Iris pigment epithelial cell (primary cell): ENCODE measurements around the gene PLXNB2.
"Not testable (repeated sequence)": the region's sequence is repeated elsewhere in the genome, so short reads cannot be mapped to it uniquely, and the experiment has no call there.

Source experiments
- DNase-seq: peaks from one replicate; pipeline ENCODE4 v3.0.0-alpha.2; 2011; ENCODE audit warnings: low read depth

PLXNB2 gene

GRCh38 chr22:50326956-50327710, 19.7 kb upstream of the PLXNB2 start, which contains the start of gene DENND6B:
TSS of gene DENND6B (minus strand) at chr22:50327012. CDS start at chr22:50326988, 24 bp downstream.
- peak; percentile 74 for DNase-seq

- DNase-seq: no peak
Observed at GRCh38 chr22:50326225-50326955, 18.9 kb upstream of the PLXNB2 start.

- no peak for DNase-seq
Observed at GRCh38 chr22:50325444-50326224, 18.2 kb upstream of the PLXNB2 start.

- DNase-seq: no peak
Observed at GRCh38 chr22:50323900-50324299, 16.5 kb upstream of the PLXNB2 start.

DNA sequence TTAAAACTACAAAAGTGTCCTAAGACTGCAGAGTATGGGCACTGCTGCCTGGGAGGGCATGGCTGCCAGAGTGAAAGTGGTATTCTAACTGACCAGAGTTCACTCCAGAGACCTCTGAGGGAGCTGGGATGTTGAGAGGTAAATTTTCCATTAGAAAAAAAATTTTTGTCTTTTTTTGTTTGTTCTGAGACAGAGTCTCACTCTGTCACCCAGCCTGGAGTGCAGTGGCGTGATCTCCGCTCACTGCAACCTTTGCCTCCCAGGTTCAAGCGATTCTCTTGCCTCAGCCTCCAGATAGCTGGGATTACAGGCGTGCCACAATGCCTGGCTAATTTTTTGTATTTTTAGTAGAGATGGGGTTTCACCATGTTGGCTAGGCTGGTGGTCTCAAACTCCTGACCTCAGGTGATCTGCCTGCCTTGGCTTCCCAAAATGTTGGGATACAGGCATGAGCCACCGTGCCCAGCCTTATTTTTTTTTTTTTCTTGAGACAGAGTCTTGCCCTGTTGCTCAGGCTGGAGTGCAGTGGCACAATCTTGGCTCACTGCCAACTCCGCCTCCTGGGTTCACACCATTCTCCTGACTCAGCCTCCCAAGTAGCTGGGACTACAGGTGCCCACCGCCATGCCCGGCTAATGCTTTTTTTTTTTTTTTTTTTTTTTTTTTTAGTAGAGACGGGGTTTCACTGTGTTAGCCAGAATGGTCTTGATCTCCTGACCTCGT, 15.1 kb upstream of the PLXNB2 start:
- not testable (repeated sequence) for DNase-seq

DNA sequence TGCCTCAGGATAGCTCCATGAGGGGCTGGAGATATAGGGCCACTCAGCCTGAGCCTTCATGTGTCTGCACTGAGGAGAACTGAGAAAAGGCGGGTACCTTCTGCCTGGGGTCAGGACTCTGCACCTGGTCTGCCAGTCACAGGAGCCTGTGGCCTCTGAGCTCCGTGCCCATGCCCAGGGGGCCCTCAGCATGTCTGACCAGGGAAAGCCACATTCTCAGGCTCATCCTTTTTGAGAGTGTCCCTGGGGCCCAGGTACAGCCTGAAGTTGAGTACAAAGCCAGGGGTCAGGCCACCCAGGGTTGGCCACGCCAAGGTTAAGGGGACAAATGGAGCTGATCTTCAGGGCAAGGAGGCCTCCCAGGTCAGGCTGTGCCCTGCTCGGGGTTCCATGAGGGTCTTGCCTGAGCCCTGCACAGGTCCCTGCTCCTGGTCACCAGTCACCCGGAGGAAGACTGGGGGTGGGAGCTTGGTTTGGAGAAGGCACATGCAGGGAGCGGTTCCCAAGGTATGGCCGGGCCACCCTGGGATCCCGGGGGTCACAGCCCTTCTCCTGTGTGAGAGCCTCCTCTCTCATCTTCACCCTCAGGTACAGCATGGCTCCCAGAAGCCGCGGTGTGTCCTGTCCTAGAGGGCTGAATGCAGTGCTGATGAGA, 13.4 kb upstream of the PLXNB2 start:
- DNase-seq: no peak

DNA sequence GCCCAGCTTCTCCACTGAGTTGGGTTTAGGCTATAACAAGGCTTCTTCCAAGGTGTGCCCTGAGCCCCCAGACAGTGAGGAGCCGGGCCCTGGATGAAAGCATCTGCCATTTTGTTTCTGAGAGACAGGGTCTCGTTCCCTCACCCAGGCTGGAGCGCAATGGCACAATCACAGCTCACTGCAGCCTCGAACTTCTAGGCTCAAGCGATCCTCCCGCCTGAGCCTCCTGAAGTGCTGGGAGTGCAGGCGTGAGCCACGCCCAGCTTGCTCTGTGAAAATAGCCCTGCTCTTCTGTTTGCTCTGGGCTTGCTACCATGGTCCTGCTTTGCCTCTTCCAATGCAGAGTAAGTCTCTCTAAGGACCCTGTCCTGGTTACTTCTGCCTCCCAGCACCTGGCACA, 12.7 kb upstream of the PLXNB2 start:
- DNase-seq: no peak

GRCh38 chr22:50319503-50319951, 12.1 kb upstream of the PLXNB2 start:
- no peak for DNase-seq

DNA sequence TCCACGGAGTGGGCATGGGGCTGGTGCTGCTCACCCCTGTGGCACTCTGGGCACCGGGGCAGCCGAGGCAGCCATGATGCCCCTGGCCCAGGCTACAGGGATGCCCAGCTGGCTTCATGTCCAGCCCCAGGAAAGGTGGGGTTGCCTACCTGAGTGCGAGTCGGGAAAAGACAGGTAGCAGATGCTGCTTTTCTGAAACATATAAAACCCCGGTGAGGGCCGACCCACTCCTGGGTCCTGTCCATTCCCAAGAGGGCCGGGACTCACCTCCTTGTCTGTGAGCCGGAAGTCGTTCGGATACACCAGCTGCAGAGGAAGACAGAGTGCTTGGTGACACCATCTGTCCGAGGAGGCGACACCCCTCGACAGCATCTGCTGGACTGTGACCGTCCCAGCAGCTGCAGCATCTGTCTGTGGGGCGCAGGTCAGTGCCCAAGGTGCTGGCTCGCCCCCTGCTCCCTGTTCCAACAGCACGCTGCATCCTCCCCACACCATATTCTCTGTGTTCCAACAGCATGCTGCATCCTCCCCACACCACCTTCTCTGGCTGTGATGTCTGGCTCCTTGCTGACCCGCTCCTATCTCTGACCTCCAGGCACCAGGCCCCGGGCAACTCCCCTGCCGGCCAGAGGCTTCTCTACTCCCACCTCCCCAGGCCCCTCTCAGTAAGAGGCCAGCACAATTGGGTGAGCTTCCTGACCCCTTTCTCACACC, 11.4 kb upstream of the PLXNB2 start:
- DNase-seq: no peak

DNA sequence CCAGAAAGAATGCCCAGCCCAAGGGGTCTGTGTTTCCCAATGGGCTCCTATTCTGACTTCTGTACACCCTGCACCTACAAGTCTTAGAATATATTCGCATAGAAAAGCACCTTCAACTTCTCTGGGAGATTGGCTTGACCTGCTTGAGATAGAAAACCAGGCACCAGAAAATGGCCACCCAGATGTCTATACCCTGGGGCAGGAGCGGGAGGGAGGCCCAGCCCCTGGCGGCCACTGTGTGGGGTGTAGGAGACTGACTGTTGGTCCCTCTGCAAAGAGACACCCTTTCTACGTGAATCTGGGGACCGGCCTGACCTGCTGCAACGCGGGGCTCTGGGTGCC, 10.9 kb upstream of the PLXNB2 start:
- DNase-seq: no peak

- no peak for DNase-seq
Observed at GRCh38 chr22:50317674-50318073, 10.2 kb upstream of the PLXNB2 start.

- DNase-seq: no peak
Observed at GRCh38 chr22:50317178-50317577, 9.7 kb upstream of the PLXNB2 start.

- DNase-seq: no peak
Observed at GRCh38 chr22:50316114-50317065, 8.9 kb upstream of the PLXNB2 start.

DNA sequence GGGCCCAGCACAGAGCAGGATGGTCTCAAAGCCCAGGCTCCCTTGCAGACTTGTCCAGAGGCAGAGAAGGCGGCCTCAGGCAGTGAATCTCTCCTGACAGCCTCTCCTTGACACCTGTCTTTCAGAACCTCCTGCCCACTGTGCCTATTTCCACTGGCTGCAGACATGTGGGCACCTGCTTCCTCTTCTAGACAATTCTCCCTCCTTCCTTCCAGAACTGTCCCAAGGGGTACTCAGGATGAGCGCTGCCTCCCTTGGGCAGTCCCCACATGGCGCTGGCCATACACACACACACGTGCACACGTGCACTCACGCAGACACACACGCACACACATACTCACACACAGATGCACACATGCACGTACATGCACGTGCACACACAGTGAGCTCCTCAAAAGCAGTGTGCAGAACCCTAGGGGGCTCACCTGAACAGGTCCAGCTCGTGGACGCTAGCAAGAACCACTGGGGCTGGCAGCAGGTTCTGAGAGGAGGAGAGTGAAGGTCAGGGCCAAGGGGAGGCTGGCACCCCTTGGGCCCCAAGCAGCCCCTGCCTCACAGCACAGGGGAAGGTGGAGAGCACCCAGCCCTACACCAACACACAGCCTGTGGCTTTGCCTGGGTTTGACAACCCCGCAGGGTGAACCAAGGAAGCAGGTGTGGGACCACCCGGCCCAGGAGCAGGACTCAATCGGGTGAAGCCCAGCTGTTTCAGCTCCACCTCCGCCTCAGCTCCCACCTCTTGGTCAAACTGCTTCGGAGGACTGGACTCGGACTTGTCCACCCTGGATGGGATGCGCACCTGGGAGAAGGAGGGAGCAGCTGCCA, 8.1 kb upstream of the PLXNB2 start:
- DNase-seq: no peak

DNA sequence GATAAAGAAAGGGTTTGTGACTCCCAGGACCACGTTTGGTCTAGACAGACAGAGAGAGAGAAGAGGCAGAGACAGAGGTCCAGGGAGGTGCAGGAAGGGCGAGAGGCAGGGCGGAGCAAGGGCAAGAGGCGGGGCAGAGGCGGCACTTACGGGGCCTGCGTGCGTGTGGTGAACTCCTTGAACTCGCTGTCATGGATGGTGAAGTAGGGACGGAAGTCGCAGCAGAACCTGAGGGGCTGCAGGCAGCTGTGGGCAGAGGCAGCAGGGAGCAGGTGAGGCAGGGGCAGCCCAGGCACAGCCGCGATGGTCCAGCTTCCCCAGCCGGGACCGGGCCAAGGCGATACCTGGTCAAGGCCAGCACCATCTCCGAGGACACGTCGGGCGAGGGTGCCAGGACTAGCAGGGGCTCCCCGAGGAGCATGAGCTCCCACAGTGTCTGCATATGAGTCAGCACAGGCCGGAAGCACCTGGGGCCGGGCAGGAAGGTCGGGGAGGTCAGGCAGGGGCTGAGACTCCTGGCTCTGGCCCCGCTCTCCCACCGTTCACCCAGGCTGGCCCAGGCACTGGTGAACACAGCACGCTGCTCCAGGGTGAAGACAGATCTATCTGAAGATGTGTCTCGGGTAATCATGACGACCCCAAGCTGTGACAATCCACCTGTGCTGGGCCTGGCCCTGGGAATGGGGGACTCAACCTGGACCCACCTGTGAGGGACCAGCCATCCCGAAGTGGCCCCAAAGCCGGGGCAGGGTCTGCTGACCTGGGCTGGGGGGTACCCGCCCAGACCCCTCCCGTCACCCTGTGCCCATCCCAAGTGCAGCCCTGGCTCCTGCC, 7.2 kb upstream of the PLXNB2 start:
- DNase-seq: no peak

DNA sequence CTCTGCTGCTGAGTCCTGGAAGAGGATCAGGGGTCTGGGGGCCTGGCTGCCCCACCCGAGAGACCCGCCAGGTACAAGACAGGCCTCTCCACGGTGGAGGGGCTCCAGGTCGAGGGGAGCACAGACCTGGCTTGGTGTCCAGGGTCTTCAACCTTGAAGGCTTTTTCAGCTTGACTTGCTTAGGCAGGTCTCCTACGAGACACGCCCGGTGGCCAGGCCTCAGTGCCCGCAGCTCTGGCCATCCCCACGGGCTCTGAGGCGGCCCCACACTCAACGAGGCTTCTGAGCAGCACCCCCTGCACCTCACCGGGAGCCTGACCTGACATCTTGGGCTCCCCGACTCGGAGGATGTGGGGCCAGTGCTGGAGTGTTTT, 6.6 kb upstream of the PLXNB2 start:
- no peak for DNase-seq

DNA sequence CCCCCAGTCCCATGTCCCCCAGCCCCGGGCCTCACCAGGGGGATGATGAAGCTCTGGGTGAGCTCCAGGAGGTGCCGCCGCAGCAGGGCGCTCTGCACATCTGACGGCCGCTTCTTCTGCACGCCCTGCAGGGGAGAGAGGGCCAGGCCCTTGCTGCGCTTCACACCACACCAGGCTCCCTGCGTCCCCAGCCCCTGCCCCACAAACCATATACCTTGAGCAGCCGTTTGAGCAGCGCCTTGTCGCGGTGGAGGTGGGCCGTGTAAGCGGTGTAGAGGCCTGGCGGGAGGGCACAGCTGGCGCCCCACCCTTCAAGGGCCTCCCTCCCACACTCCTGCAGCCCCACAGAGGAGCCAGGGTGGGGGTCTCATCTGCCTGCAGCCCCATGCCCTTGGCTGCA, 6.2 kb upstream of the PLXNB2 start:
- no peak for DNase-seq

- no peak for DNase-seq
Observed at GRCh38 chr22:50313021-50313420, 5.6 kb upstream of the PLXNB2 start.
